Measurements from ENCODE around the gene DYNC1LI1.
A peak's percentile ranks its signal among the peaks of the same experiment; 100 is the strongest.

DYNC1LI1 gene

GRCh38 chr3:32570421-32571191 lies at the start of gene DYNC1LI1:
Gene DYNC1LI1 (minus strand): TSS chr3:32570858. CDS start chr3:32570770, 88 bp downstream.
- DNase-seq: peak; percentile 97

DNA sequence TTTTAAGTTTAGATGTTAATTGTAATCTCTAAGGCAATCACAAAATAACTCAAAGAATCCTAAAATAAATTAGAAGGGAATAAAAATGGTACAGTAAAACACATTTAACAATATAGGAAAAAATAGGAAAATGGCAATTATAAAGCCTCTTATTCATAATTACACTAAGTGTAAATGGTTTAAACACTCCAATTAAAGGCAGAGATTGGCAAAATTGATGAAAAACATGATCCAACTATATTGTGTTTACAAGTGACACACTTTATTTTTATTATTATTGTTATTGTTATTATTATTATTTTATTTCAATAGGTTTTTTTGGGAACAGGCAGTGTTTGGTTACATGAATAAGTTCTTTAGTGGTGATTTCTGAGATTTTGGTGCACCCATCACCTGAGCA lies 48.7 kb upstream of the DYNC1LI1 start:
- DNase-seq: no peak

DNA sequence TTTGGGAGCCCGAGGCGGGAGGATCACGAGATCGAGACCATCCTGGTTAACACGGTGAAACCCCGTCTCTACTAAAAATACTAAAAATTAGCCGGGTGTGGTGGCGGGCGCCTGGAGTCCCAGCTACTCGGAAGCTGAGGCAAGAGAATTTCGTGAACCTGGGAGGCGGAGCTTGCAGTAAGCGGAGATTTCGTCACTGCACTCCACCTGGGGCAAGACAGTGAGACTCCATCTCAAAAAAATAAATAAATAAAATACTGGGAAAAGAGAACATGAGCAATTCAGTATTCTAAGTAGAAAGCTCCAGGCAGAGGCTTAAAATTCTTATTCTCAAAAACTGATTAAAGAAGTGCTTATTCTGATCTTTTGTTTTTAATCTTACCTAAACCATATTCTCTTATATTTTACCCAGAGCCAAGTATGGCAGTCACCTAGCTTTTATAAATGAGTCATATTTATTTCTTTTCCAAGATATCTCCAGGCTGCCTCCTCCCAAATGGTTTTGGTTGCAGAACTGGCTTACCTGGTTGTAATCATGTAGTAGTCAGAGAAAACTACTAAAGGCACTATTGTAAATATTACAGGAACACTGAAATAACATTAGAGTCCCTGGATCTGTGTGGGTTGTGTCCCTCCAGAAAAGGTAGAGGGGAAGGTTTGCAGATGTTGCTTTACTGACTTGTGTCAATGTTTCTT lies 45.8 kb upstream of the DYNC1LI1 start:
- no peak for DNase-seq

DNA sequence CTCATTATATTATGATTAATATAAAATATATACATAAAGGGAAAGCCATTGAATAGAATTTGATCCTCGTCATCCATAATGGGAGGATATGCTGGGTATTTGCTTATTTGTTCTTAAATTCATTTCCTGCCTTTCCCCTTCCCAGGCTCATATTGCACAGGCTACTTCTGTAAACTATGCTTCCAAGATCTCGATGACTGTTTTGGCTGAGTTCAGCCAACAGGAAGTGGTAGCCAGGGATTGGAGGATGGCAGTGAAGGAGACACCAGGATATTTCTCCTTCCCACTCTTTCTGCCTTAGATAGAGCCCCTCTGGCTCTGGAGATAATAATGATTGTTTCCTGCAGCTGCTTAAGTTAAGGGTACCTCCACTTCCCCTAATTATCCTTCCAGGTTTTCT lies 44.3 kb upstream of the DYNC1LI1 start:
- DNase-seq: no peak

DNA sequence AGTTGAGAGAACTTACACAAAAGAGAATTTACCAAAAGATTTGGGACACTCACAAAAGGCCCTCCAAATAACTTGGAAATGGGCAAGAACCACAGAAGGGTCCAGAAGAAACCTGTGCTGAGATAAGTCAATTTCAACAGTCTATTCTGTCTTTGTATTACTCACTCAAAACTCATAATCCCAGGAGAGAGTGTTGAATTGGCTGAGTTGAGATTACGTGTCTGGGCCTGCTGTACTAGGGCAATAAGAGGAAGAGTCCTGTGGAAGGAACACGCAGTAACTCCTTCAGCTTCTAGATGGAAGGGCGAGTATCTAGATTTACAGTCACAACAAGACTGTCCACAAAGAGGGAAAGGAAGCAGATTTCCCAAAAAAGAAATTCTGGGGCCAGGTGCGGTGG lies 42.5 kb upstream of the DYNC1LI1 start:
- no peak for DNase-seq

DNA sequence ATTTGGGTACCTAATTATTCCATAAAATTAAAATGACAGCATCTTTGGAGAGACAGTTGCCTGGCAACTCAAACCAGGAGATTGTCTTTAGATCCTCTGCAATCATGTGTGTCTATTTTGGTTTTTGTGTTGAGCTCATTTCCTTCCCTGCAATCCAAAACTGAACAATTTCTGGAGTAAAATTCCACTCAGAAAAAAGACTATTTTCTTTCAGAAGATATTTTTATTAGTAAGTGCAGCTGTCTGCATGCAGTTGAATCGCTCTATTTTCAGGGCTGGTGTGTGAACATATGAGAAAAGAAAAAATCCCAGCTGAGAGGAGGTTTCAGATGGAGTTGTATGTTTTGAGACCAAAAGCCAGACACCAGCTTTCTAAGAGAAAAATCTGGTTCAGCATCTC lies 41.9 kb upstream of the DYNC1LI1 start:
- no peak for DNase-seq

GRCh38 chr3:32607522-32607921 lies 36.9 kb upstream of the DYNC1LI1 start:
- no peak for DNase-seq

DNA sequence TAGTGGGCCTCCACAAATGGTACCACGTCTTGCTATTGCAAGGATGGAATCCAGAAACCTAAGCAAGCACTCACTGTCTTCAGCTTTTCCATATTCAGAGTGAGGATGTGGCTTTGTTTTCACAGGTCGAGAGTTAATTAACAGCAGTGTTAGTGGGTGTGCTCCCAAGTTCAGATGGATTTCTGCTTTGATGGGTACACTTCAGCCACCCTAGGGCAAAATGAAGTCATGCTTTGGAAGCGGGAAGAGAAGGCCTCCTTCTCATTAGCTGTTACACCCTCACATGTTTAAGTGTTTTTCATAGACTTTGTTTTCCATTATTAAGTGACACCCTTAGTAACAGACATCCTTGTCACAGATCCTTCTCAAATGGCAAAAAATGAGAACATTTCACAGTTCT lies 36.3 kb upstream of the DYNC1LI1 start:
- no peak for DNase-seq

- no peak for DNase-seq
These were observed 35.6 kb upstream of the DYNC1LI1 start for GRCh38 chr3:32606277-32606676.

GRCh38 chr3:32603064-32603463 lies 32.4 kb upstream of the DYNC1LI1 start:
- DNase-seq: no peak

GRCh38 chr3:32602206-32602605 lies 31.5 kb upstream of the DYNC1LI1 start:
- no peak for DNase-seq

DNA sequence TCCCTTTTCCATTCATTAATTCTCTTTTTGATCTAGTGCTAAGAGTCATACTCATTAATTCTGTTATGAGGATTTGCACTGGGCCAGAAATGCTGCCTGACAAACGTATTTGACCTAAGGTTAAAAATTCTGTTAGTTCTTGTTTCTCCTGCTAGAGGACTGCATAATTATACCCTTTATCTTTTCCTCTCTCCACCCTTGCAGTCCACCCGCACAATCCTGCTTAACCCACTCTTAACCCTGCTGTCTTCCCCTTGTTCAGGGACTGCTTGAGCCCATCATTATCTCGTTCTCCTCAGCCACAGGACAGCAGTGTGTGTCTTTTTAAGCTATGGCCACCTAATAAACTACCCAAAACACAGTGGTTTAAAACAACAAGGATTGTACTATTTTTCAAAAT lies 31.1 kb upstream of the DYNC1LI1 start:
- no peak for DNase-seq

DNA sequence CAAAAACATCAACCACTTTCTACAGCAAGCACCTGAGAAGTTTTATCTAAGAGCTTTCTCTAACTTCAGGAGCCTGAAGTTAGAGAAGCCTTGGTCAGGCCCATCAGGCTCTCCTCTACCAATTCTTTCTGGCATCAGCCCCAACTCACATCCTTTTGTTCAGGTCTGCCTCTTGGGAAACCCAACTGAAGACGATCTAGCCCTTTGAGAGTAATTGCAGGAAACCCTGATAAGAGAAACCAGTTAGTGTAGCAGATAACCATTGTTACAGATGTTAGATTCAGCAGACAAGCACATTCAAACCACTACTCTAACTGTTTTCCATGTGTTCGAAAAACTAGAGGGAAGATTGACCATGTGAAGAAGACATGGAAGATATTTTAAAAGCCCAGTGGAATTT lies 27.0 kb upstream of the DYNC1LI1 start:
- no peak for DNase-seq

DNA sequence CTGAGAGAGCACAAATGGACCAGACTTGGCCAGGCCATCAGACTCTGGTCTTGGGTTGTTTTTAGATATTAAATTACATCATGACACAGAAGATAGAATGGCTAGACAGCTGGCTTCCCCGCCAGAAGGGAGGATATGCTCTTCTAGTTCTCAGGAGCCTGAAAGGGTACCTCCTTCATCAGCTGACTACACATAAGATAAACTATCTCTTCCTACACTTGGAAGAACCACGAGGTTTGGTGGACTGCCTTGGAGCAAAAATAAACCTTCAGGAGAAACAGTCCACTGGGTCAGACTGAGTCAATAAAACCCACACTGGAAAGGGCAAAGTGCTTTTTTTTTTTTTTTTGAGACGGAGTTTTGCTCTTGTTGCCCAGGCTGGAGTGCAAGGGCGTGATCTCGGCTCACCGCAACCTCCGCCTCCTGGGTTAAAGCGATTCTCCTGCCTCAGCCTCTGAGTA lies 26.3 kb upstream of the DYNC1LI1 start:
- no peak for DNase-seq

- no peak for DNase-seq
These were observed 25.7 kb upstream of the DYNC1LI1 start for GRCh38 chr3:32596282-32596908.

- DNase-seq: no peak
These were observed 24.7 kb upstream of the DYNC1LI1 start for GRCh38 chr3:32595323-32595722.

DNA sequence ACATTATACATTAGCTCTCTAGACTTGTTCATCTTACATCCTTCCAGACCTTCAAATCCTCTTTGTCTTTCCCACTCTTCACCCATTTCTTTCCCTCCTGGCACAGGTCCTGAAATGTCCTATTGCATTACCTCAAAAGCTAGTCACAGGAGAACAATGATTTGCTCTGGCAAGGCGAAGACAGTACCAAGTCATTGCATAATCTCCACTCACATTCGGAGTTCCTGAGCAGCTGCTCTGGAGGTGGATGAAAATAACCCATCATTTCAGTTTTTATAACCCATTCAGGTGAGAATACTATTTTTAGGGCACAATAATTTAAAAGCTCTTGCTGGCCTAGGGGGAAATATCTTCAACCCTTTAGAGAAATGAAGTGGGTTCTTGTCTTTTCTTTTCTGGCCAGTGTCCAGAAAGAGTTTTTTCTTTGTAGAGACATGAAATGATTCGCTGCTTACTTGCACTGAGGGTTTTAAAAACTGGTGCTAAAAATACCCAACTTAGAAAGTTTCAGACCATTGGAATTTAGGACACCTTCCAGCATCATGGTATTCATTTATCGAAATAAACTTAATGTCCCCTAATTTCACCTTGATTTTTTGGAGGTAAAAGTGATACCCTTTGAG lies 23.4 kb upstream of the DYNC1LI1 start:
- DNase-seq: no peak

DNA sequence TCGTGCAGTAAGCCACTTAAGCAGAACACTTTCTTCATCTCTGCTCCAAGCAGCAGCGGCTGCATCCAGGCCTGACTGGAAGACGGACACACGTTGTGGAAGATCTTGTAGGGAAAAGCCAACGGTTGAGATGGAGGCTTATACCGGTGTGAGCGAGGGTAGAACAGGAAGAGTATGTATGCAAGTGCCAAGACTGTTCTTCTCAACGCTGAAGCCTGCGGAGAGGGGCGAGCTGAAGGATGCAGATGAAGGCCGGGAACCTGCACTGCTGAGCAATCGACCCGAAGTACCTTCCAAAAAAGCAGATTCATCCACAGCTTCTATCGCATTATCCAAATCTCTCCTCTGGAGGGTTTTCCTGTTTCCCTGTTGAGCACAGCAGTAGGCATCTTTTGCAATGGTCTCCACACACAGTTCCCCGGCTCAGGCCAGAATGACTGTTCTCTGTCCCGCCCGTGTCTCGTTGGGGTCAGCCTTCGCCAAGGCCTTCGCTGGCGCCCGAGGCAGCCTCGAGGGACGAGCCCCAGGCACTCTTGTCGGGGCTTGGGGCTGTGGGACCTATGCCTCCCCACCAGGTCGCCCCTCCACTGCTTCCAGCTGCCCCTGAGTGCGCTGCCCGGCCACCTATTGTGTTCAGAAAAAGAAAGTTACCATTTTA lies 22.2 kb upstream of the DYNC1LI1 start:
- DNase-seq: peak; percentile 58

GRCh38 chr3:32592011-32592410 lies 21.4 kb upstream of the DYNC1LI1 start:
- DNase-seq: no peak

DNA sequence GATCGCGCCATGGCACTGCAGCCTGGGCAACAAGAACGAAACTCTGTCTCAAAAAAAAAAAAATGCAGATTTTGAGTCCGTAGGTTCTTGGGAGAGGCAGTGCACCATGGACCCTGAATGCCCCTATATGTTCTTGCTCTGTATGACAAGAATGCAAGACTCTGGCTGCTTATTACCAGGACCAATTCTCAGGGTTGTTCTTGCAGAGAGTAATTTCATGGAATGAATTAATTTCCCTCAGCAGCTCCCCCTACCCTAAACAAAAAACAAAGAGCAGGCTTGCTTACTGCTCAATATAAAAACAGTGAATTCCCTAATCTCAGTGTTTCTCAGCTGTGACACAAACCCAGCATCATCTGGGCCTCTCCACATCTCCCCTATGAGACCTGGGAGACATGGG lies 20.5 kb upstream of the DYNC1LI1 start:
- DNase-seq: no peak

DNA sequence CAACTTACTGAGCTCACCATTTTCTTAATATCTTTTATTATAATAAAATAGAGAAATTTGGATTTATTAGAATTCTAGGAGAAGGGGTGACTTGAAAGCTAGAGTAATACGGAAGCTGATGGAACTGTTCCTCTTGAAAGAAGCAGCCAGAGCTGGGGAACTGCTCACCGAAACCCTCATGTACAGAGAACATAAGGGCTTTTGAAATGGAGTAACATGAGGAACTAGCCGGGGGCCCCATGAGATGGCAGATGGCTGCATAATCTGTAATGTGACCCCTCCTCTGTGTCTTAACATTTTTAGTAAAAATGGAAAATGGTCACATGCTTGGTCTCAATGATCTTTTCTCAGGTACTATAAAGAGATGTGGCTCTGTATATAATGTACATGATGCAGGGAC lies 15.7 kb upstream of the DYNC1LI1 start:
- DNase-seq: no peak

- DNase-seq: no peak
These were observed 14.0 kb upstream of the DYNC1LI1 start for GRCh38 chr3:32584660-32585059.

DNA sequence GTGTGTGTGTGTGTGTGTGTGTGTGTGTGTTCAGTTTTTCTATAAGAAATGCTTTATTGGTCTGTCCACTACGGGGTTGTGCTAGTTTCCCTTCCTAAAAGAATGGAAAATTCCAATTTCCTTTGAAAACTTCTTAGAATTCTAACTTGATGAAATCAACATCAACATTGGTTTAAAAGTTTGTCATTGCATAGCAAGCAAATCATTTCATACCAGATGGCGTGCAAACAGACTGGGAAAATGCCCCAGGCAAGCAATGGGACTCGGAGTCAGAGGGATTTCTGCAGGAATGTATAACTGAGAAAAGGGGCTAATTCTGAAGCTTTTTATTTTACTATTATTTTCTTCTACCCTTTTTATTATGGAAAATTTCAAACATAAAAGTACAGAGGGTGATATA lies 13.1 kb upstream of the DYNC1LI1 start:
- DNase-seq: no peak

Measured in islet precursor cell (in vitro differentiated cells).